GM18519 (cell line): ENCODE data around the gene AMER1.
A peak's percentile ranks its signal among the peaks of the same experiment; 100 is the strongest.
"Not testable (repeated sequence)": the region's sequence is repeated elsewhere in the genome, so short reads cannot be mapped to it uniquely, and the experiment has no call there.

Experiments used
- ATAC-seq: cut with Tn5 transposase; IDR thresholded peaks from one replicate; pipeline ENCODE4 v1.9.1; 2021; ENCODE audit warnings: mild to moderate bottlenecking, moderate library complexity; ENCODE audit not compliant: unreplicated experiment, low FRiP score

AMER1 gene

GRCh38 chrX:64205441-64205734 lies at the start of gene AMER1:
AMER1 (minus strand) TSS chrX:64205708; CDS start chrX:64193286, 12,422 bp downstream.
- peak; percentile 22 for ATAC-seq

GRCh38 chrX:64230123-64230970 lies 24.8 kb upstream of the AMER1 start, which contains the start of gene ASB12:
ASB12 (minus strand) TSS chrX:64230607; CDS start chrX:64225650, 4,957 bp downstream.
- no peak for ATAC-seq

GRCh38 chrX:64229154-64229553 lies 23.6 kb upstream of the AMER1 start:
- ATAC-seq, result no peak

GRCh38 chrX:64218023-64218422 lies 12.5 kb upstream of the AMER1 start:
- no peak for ATAC-seq

- not testable (repeated sequence) for ATAC-seq
Observed at GRCh38 chrX:64213989-64214388, 8.5 kb upstream of the AMER1 start.

- ATAC-seq, result no peak
Observed at GRCh38 chrX:64206556-64207162, 1.2 kb upstream of the AMER1 start.

GRCh38 chrX:64205735-64206501 lies 410 bp upstream of the AMER1 start:
- peak; percentile 92 for ATAC-seq

- ATAC-seq, result no peak
Observed at GRCh38 chrX:64204701-64205440, 637 bp downstream of the AMER1 start.

GRCh38 chrX:64204252-64204651 lies 1.3 kb downstream of the AMER1 start:
- ATAC-seq, result no peak

GRCh38 chrX:64202808-64203325 lies 2.6 kb downstream of the AMER1 start:
- no peak for ATAC-seq

GRCh38 chrX:64198036-64198435 lies 7.5 kb downstream of the AMER1 start:
- no peak for ATAC-seq

GRCh38 chrX:64196606-64197005 lies 8.9 kb downstream of the AMER1 start:
- ATAC-seq, result no peak

GRCh38 chrX:64195862-64196261 lies 9.6 kb downstream of the AMER1 start:
- ATAC-seq, result no peak

GRCh38 chrX:64192673-64193072 lies 12.8 kb downstream of the AMER1 start:
- ATAC-seq, result no peak

- no peak for ATAC-seq
Observed at GRCh38 chrX:64192040-64192439, 13.5 kb downstream of the AMER1 start.

- no peak for ATAC-seq
Observed at GRCh38 chrX:64191281-64192010, 14.1 kb downstream of the AMER1 start.

GRCh38 chrX:64190136-64190740 lies 15.3 kb downstream of the AMER1 start:
- ATAC-seq, result no peak

- no peak for ATAC-seq
Observed at GRCh38 chrX:64188901-64189300, 16.6 kb downstream of the AMER1 start.

- no peak for ATAC-seq
Observed at GRCh38 chrX:64187762-64188150, 17.8 kb downstream of the AMER1 start.
